ENCODE data around the gene TMEM201.

GRCh38 chr1:9558946-9559545 is 29.7 kb upstream of the TMEM201 start:
- no peak for TF ChIP-seq TAF1 (IDR thresholded peaks at IDR 0.05; ENCODE audit: low read depth, low read length)
- TF ChIP-seq POLR2A (IDR thresholded peaks at IDR 0.05; ENCODE audit: low read depth, low read length): no peak
- no peak for TF ChIP-seq POLR2AphosphoS5 (IDR thresholded peaks at IDR 0.05; ENCODE audit: low read depth, low read length)
- TF ChIP-seq SPI1 (IDR thresholded peaks at IDR 0.05; ENCODE audit: low read depth, low read length): no peak
- TF ChIP-seq POU2F2 (IDR thresholded peaks at IDR 0.05; ENCODE audit: low read depth, low read length): no peak

Measured in GM12891 (cell line).